ENCODE results near the gene HPCAL4.

HPCAL4 gene

GRCh38 chr1:39632682-39633417 lies 58.4 kb downstream of the HPCAL4 start:
- Histone ChIP-seq H3K4me1 (ENCODE audit: low read length) (peaks cover 9% of the 10 kb centered on the region; the same call in 1 of the 2 replicates), H3K79me2 (ENCODE audit: low read length) (no peaks in the 10 kb centered on the region), H3K9ac (ENCODE audit: low read length) (no peak overlapping the region), H3K36me3 (replicated peaks; ENCODE audit: low read depth, low read length) (no peaks in the 10 kb centered on the region), H2AFZ (ENCODE audit: low read depth, low read length) (no peak overlapping the region), H4K20me1 (ENCODE audit: insufficient read depth, low read length) (no peaks in the 10 kb centered on the region), H3K27me3 (ENCODE audit: low read depth, low read length) (no peaks in the 10 kb centered on the region), H3K4me3 (ENCODE audit: low read length) (no peak overlapping the region), H3K27ac (ENCODE audit: low read length) (no peak overlapping the region), H3K4me2 (ENCODE audit: low read length) (no peak overlapping the region), H3K9me3 (ENCODE audit: insufficient read depth, low read length) (no peaks in the 10 kb centered on the region)
- TF ChIP-seq CTCF (IDR thresholded peaks at IDR 0.05; ENCODE audit: low read depth, low read length) = no peak
- TF ChIP-seq EZH2phosphoT487 (IDR thresholded peaks at IDR 0.05; ENCODE audit: low read depth) = no peak

- Histone ChIP-seq H3K36me3 (replicated peaks; ENCODE audit: low read depth, low read length) (no peaks in the 10 kb centered on the region), H3K79me2 (ENCODE audit: low read length) (no peaks in the 10 kb centered on the region), H3K9ac (ENCODE audit: low read length) (no peak overlapping the region), H2AFZ (ENCODE audit: low read depth, low read length) (no peak overlapping the region), H3K27ac (ENCODE audit: low read length) (no peak overlapping the region), H4K20me1 (ENCODE audit: insufficient read depth, low read length) (no peaks in the 10 kb centered on the region), H3K9me3 (ENCODE audit: insufficient read depth, low read length) (no peaks in the 10 kb centered on the region), H3K4me3 (ENCODE audit: low read length) (no peak overlapping the region), H3K4me1 (ENCODE audit: low read length) (peaks cover 9% of the 10 kb centered on the region; the same call in 1 of the 2 replicates), H3K4me2 (ENCODE audit: low read length) (no peak overlapping the region), H3K27me3 (ENCODE audit: low read depth, low read length) (no peaks in the 10 kb centered on the region)
- no peak for TF ChIP-seq EZH2phosphoT487 (IDR thresholded peaks at IDR 0.05; ENCODE audit: low read depth)
- TF ChIP-seq CTCF (IDR thresholded peaks at IDR 0.05; ENCODE audit: low read depth, low read length) = no peak
Observed at GRCh38 chr1:39632323-39632681, 58.9 kb downstream of the HPCAL4 start.

GRCh38 chr1:39631361-39632322 lies 59.6 kb downstream of the HPCAL4 start:
- no peak overlapping the region for H2AFZ ChIP-seq (ENCODE audit: low read depth, low read length)
- H3K4me2 ChIP-seq (ENCODE audit: low read length) = no peak overlapping the region
- H3K4me3 ChIP-seq (ENCODE audit: low read length) = no peak overlapping the region
- no peaks in the 10 kb centered on the region for H3K79me2 ChIP-seq (ENCODE audit: low read length)
- no peaks in the 10 kb centered on the region for H4K20me1 ChIP-seq (ENCODE audit: insufficient read depth, low read length)
- no peaks in the 10 kb centered on the region for H3K36me3 ChIP-seq (replicated peaks; ENCODE audit: low read depth, low read length)
- H3K9ac ChIP-seq (ENCODE audit: low read length) = no peak overlapping the region
- H3K27ac ChIP-seq (ENCODE audit: low read length) = no peak overlapping the region
- no peak for TF ChIP-seq EZH2phosphoT487 (IDR thresholded peaks at IDR 0.05; ENCODE audit: low read depth)
- no peak for TF ChIP-seq CTCF (IDR thresholded peaks at IDR 0.05; ENCODE audit: low read depth, low read length)
- no peaks in the 10 kb centered on the region for H3K27me3 ChIP-seq (ENCODE audit: low read depth, low read length)
- H3K9me3 ChIP-seq (ENCODE audit: insufficient read depth, low read length) = no peaks in the 10 kb centered on the region
- peaks cover 9% of the 10 kb centered on the region; the same call in 1 of the 2 replicates for H3K4me1 ChIP-seq (ENCODE audit: low read length)

GRCh38 chr1:39628807-39629350 lies 62.4 kb downstream of the HPCAL4 start:
- no peak overlapping the region for H3K9ac ChIP-seq (ENCODE audit: low read length)
- no peak overlapping the region; the same call in 1 of the 2 replicates for H3K4me2 ChIP-seq (ENCODE audit: low read length)
- no peaks in the 10 kb centered on the region for H3K9me3 ChIP-seq (ENCODE audit: insufficient read depth, low read length)
- no peaks in the 10 kb centered on the region for H3K27me3 ChIP-seq (ENCODE audit: low read depth, low read length)
- H3K4me3 ChIP-seq (ENCODE audit: low read length) = no peak overlapping the region
- no peaks in the 10 kb centered on the region for H4K20me1 ChIP-seq (ENCODE audit: insufficient read depth, low read length)
- H3K36me3 ChIP-seq (replicated peaks; ENCODE audit: low read depth, low read length) = no peaks in the 10 kb centered on the region
- TF ChIP-seq EZH2phosphoT487 (IDR thresholded peaks at IDR 0.05; ENCODE audit: low read depth) (no peak), CTCF (IDR thresholded peaks at IDR 0.05; ENCODE audit: low read depth, low read length) (no peak)
- H3K27ac ChIP-seq (ENCODE audit: low read length) = no peak overlapping the region
- H2AFZ ChIP-seq (ENCODE audit: low read depth, low read length) = no peak overlapping the region
- H3K4me1 ChIP-seq (ENCODE audit: low read length) = peaks cover 9% of the 10 kb centered on the region; the same call in 1 of the 2 replicates
- H3K79me2 ChIP-seq (ENCODE audit: low read length) = no peaks in the 10 kb centered on the region

Data from OCI-LY3 (cell line).